Stimulated activated CD8-positive, alpha-beta memory T cell treated with anti-CD3 and anti-CD28 coated beads, Interleukin-4, amount 100 ng/mL, for 24 hours (primary cell): ENCODE results near the gene RETREG2.

Source experiments
- DNase-seq: peaks from one replicate; pipeline ENCODE4 v3.0.0-alpha.2; 2020; ENCODE audit warnings: low read depth

Gene RETREG2

GRCh38 chr2:219169930-219170654 is 8.0 kb upstream of the RETREG2 start, which contains the start of gene SLC23A3:
SLC23A3 (minus strand) TSS chr2:219170029; CDS start chr2:219169984, 45 bp downstream.
- no peak for DNase-seq

- DNase-seq = no peak
Measured at GRCh38 chr2:219171231-219171651, 6.8 kb upstream of the RETREG2 start.

- DNase-seq = no peak
Measured at GRCh38 chr2:219172231-219173154, 5.6 kb upstream of the RETREG2 start.

GRCh38 chr2:219173176-219173575 is 4.9 kb upstream of the RETREG2 start:
- DNase-seq = no peak

- no peak for DNase-seq
Measured at GRCh38 chr2:219174146-219174545, 3.9 kb upstream of the RETREG2 start.

GRCh38 chr2:219174801-219175200 is 3.3 kb upstream of the RETREG2 start:
- DNase-seq = no peak

GRCh38 chr2:219175486-219175885 is 2.6 kb upstream of the RETREG2 start:
- no peak for DNase-seq

GRCh38 chr2:219175928-219176817 is 1.9 kb upstream of the RETREG2 start:
- DNase-seq = no peak

- peak; percentile 81 for DNase-seq
Measured at GRCh38 chr2:219176818-219177551, 1.1 kb upstream of the RETREG2 start, which contains the start of gene CNPPD1. CNPPD1 (minus strand) TSS chr2:219176925; CDS start chr2:219176828, 97 bp downstream.

- peak; percentile 22 for DNase-seq
Measured at GRCh38 chr2:219178377-219179175, 501 bp downstream of the RETREG2 start.

GRCh38 chr2:219179601-219180465 is 1.8 kb downstream of the RETREG2 start:
- DNase-seq = no peak

- DNase-seq = no peak
Measured at GRCh38 chr2:219180961-219181360, 2.9 kb downstream of the RETREG2 start.

- no peak for DNase-seq
Measured at GRCh38 chr2:219181531-219181930, 3.5 kb downstream of the RETREG2 start.

GRCh38 chr2:219182331-219183150 is 4.5 kb downstream of the RETREG2 start:
- no peak for DNase-seq

GRCh38 chr2:219183151-219183772 is 5.2 kb downstream of the RETREG2 start:
- DNase-seq = no peak

GRCh38 chr2:219184121-219184520 is 6.0 kb downstream of the RETREG2 start:
- no peak for DNase-seq

- DNase-seq = no peak
Measured at GRCh38 chr2:219186754-219187456, 8.8 kb downstream of the RETREG2 start.
